IMR-90 (cell line): Measurements from ENCODE around the gene FAM89B. TPM values are rescaled to one million over a fixed set of nuclear protein-coding genes. Genes with fewer than 3 reads are reported as not detected.
A peak's percentile ranks its signal among the peaks of the same experiment; 100 is the strongest.

Experiments
- ATAC-seq: fragments of 200-7000 bp; cut with Tn5 transposase; 2 replicates; pipeline ENCODE4 v1.9.1; 2020; ENCODE audit warnings: low read depth, mild to moderate bottlenecking, moderate library complexity
- BruUV-seq: library from RNA; stranded (reverse); fragments of 400-500 nt; replicated peaks from 2 replicates; lab custom pipeline; 2021; lab: Mats Ljungman, UMichigan
- CTCF ChIA-PET: fragments of 300-600 bp; formaldehyde crosslinking; extraction: SDS; loops from one replicate; lab custom pipeline; 2021; ENCODE audit warnings: antibody characterized with exemption; lab: Yijun Ruan, JAX
- POLR2A ChIA-PET: fragments of 300-600 bp; sonication (Branson Sonifier 250); formaldehyde crosslinking; loops from one replicate; lab custom pipeline; 2022; ENCODE audit warnings: antibody characterized with exemption; ENCODE audit not compliant: unreplicated experiment; lab: Charles Lee
- DNase-seq: peaks from one replicate; pipeline ENCODE4 v3.0.0; 2013
- H2AFZ ChIP-seq: replicated peaks from 2 replicates; pipeline ENCODE3; 2013; ENCODE audit warnings: low read length, mild to moderate bottlenecking; ENCODE audit not compliant: poor library complexity
- H2AK5ac ChIP-seq: 2 replicates; pipeline ENCODE4 v1.6.1; 2013; ENCODE audit warnings: low read depth, low read length, inconsistent platforms
- H2AK9ac ChIP-seq: replicated peaks from 2 replicates; pipeline ENCODE3; 2013; ENCODE audit warnings: mild to moderate bottlenecking, low read depth, low read length, moderate library complexity; ENCODE audit not compliant: poor library complexity
- H2BK120ac ChIP-seq: 2 replicates; pipeline ENCODE4 v1.6.1; 2013; ENCODE audit warnings: low read depth, low read length, inconsistent platforms
- H2BK15ac ChIP-seq: 3 replicates; pipeline ENCODE4 v1.6.1; 2013; ENCODE audit warnings: low read depth, low read length, inconsistent platforms
- H2BK20ac ChIP-seq: 2 replicates; pipeline ENCODE4 v1.6.1; 2013; ENCODE audit warnings: low read depth, mild to moderate bottlenecking, inconsistent platforms, low read length, moderate library complexity
- H2BK5ac ChIP-seq: 2 replicates; pipeline ENCODE4 v1.6.1; 2013; ENCODE audit warnings: mild to moderate bottlenecking, low read depth, low read length, inconsistent platforms; ENCODE audit not compliant: poor library complexity, severe bottlenecking
- H3K14ac ChIP-seq: replicated peaks from 2 replicates; pipeline ENCODE4 v1.6.1; 2013; ENCODE audit warnings: low read depth, low read length, inconsistent platforms
- H3K18ac ChIP-seq: 2 replicates; pipeline ENCODE4 v1.6.1; 2013; ENCODE audit warnings: low read depth, low read length, control low read depth
- H3K23ac ChIP-seq: 2 replicates; pipeline ENCODE4 v1.6.1; 2013; ENCODE audit warnings: low read depth, low read length, inconsistent platforms
- H3K27ac ChIP-seq: 2 replicates; pipeline ENCODE4 v1.5.1; 2013; ENCODE audit warnings: mild to moderate bottlenecking, control low read depth, low read length; ENCODE audit not compliant: insufficient read depth
- H3K27me3 ChIP-seq: 2 replicates; pipeline ENCODE4 v1.6.1; 2013; ENCODE audit warnings: low read length; ENCODE audit not compliant: control insufficient read depth, insufficient read depth
- H3K36me3 ChIP-seq: 2 replicates; pipeline ENCODE4 v1.6.1; 2013; ENCODE audit warnings: low read length, mixed read lengths; ENCODE audit not compliant: control insufficient read depth, insufficient read depth
- H3K4ac ChIP-seq: 2 replicates; pipeline ENCODE4 v1.6.1; 2013; ENCODE audit warnings: low read depth, low read length, inconsistent platforms
- H3K4me1 ChIP-seq: 2 replicates; pipeline ENCODE4 v1.6.1; 2013; ENCODE audit warnings: low read length, mixed read lengths; ENCODE audit not compliant: control insufficient read depth, insufficient read depth
- H3K4me2 ChIP-seq: 2 replicates; pipeline ENCODE4 v1.6.1; 2013; ENCODE audit warnings: low read depth, mild to moderate bottlenecking, control low read depth, low read length, moderate library complexity
- H3K4me3 ChIP-seq: 2 replicates; pipeline ENCODE4 v1.5.1; 2013; ENCODE audit warnings: low read depth, mild to moderate bottlenecking, control low read depth, low read length, moderate library complexity; ENCODE audit not compliant: insufficient read depth
- H3K56ac ChIP-seq: 2 replicates; pipeline ENCODE4 v1.6.1; 2013; ENCODE audit warnings: low read length, inconsistent platforms; ENCODE audit not compliant: insufficient read depth; ENCODE audit errors: extremely low read depth
- H3K79me1 ChIP-seq, 2 experiments: 2 replicates each; pipeline ENCODE4 v1.6.1; 2013; ENCODE audit warnings: low read length in 2 of 2, inconsistent platforms in 1 of 2, low read depth in 1 of 2
- H3K9ac ChIP-seq: 2 replicates; pipeline ENCODE4 v1.6.1; 2013; ENCODE audit warnings: low read depth, low read length, control low read depth
- H3K9me1 ChIP-seq: 2 replicates; pipeline ENCODE4 v1.6.1; 2013; ENCODE audit warnings: low read length, inconsistent platforms; ENCODE audit not compliant: insufficient read depth
- H3K9me3 ChIP-seq: 2 replicates; pipeline ENCODE4 v1.6.1; 2013; ENCODE audit warnings: low read length; ENCODE audit not compliant: control insufficient read depth, insufficient read depth
- H4K20me1 ChIP-seq: 2 replicates; pipeline ENCODE4 v1.6.1; 2013; ENCODE audit warnings: low read length, inconsistent platforms; ENCODE audit not compliant: insufficient read depth
- H4K5ac ChIP-seq: 2 replicates; pipeline ENCODE4 v1.6.1; 2013; ENCODE audit warnings: mild to moderate bottlenecking, low read depth, low read length, control low read depth
- H4K8ac ChIP-seq, 2 experiments: 2 replicates each; pipeline ENCODE4 v1.6.1; 2013; ENCODE audit warnings: low read depth in 2 of 2, low read length in 2 of 2, control low read depth in 1 of 2, inconsistent platforms in 1 of 2
- H4K91ac ChIP-seq: 2 replicates; pipeline ENCODE4 v1.6.1; 2013; ENCODE audit warnings: low read depth, low read length, inconsistent platforms; ENCODE audit not compliant: insufficient read depth
- BHLHE40 ChIP-seq: fragments of 150-350 bp; IDR thresholded peaks from 2 replicates; pipeline ENCODE4 v1.6.1; 2016; ENCODE audit warnings: mild to moderate bottlenecking, low read depth, low read length
- CEBPB ChIP-seq: IDR thresholded peaks from 2 replicates; pipeline ENCODE4 v1.6.1; 2012; ENCODE audit warnings: low read depth, low read length, improper control_type of control experiment
- MXI1 ChIP-seq: IDR thresholded peaks from 2 replicates; pipeline ENCODE4 v1.6.1; 2012; ENCODE audit warnings: low read depth, mild to moderate bottlenecking, low read length, moderate library complexity, borderline replicate concordance
- WGBS, 2 experiments: methylation state at CpG; one replicate each; pipeline versions ENCODE4 v1.1.5 to v1.1.7; 2013; ENCODE audit warnings: missing lambda C conversion rate in 2 of 2; ENCODE audit not compliant: insufficient read length in 1 of 2; ENCODE audit errors: extremely low coverage in 2 of 2; 5-methylcytosine and 5-hydroxymethylcytosine counted together
- dilution Hi-C: fragments of 300-500 bp; cut with HindIII; formaldehyde crosslinking; loops from one replicate; pipeline ENCODE4 v1.14.3; 2018; ENCODE audit warnings: low sequenced_read_pairs; ENCODE audit not compliant: unreplicated experiment
- in situ Hi-C: fragments of 300-500 bp; cut with MboI; formaldehyde crosslinking; loops from 3 replicates; pipeline ENCODE4 v1.14.3; 2019; ENCODE audit warnings: low sequenced_read_pairs, inconsistent platforms, mixed read lengths
- intact Hi-C: fragments of 100-400 bp; cut with micrococcal nuclease; formaldehyde crosslinking; loops from 2 replicates; pipeline ENCODE4 v1.10.0; 2022
- polyA plus RNA-seq, 3 experiments: library from polyadenylated mRNA; depleted of rRNA; stranded (reverse); fragments of >200 nt; gene quantifications; 2 replicates each; pipeline ENCODE4 v1.2.3, GENCODE V29; 2012; ENCODE audit warnings: low replicate concordance in 1 of 3
- total RNA-seq: library from RNA; depleted of rRNA; stranded (reverse); fragments of >200 nt; gene quantifications from 2 replicates; pipeline ENCODE4 v1.2.3, GENCODE V29; 2012

The FAM89B gene
- total and polyA plus RNA-seq, 2 of the 4 experiments (the other 2 are of a cell fraction), result 12.0 to 65.5 TPM

DNA sequence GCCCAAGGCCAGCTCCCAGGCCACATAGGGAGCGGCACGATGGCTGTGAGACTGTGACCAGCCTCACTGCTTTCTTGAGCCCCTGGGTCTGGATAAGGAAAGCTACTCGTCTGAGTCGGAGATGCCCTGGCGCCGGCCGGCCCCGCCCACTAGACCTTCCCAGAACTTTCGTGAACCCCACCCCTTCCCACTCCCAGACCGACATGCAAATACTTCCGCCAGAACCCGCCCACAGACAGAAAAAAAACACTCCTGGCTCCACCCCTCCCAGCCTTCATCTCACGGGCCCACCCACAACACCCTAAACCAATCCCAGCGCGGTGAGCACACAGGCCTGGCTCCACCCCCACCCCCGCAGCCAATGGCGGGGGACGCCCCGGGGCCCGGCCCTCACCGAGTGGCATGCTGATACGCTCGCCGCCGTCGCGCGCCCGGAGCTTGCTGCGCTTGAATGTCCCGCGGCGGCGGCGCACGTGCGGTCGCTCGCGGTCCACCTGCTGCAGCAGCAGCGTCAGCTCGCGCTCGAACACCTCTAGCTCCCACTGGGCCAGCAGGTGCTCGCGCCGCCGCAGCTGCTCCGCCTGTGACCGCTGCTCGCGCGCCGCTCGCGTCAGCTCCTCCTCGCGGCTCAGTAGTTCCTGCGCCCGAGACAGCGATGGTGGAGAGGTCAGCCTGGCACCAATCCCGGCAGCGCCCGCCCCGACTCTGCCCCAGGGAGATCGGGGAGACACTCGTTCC lies 34.7 kb downstream of the FAM89B start:
- Histone ChIP-seq H3K4ac (no peak overlapping the region), H2BK20ac (no peak overlapping the region), H3K27me3 (no peaks in the 10 kb centered on the region), H2AK9ac (peak overlapping the region; percentile 73), H3K79me1 (peaks cover 13 to 58% of the 10 kb centered on the region in 2 experiments), H4K91ac (no peak overlapping the region), H3K36me3 (peaks cover 41% of the 10 kb centered on the region), H2AFZ (peak overlapping the region; percentile 61), H3K4me2 (peak overlapping the region; percentile 74), H3K14ac (no peak overlapping the region), H3K4me3 (peak overlapping the region; percentile 20; the same call in 1 of the 2 replicates), H3K23ac (no peak overlapping the region), H2AK5ac (peak overlapping the region; percentile 33; the same call in 1 of the 2 replicates), H2BK5ac (no peak overlapping the region), H4K20me1 (peaks cover 39% of the 10 kb centered on the region), H4K5ac (no peak overlapping the region), H4K8ac (no peak overlapping the region; a peak in 1 of 4 replicates), H3K27ac (no peak overlapping the region), H3K4me1 (peaks cover 9% of the 10 kb centered on the region), H3K9me3 (no peaks in the 10 kb centered on the region), H2BK120ac (no peak overlapping the region), H3K18ac (no peak overlapping the region), H3K56ac (no peak overlapping the region), H3K9ac (no peak overlapping the region), H3K9me1 (0 out of 2 replicates have a peak, but pooled peaks cover 5% of the 10 kb centered on the region), H2BK15ac (no peak overlapping the region)
- dilution Hi-C loops (no loop called here), in situ Hi-C loops (no loop called here), intact Hi-C loops (loop anchor here (5.0 kb wide), 1 partner anchor 35 kb away; the partner anchor contains the start of genes FAM89B and ZNRD2)
- TF ChIP-seq CEBPB, result no peak
- peak; percentile 93 for TF ChIP-seq BHLHE40
- peak; percentile 99 for TF ChIP-seq MXI1
- ATAC-seq (peak; percentile 100), DNase-seq (peak; percentile 93)
- ChIA-PET CTCF (interaction anchor here (1.0 kb wide), 1 partner anchor 13 kb away, joined by 3 read pairs; no protein-coding TSS in a partner anchor), POLR2A (interaction anchor here (0.5 to 0.7 kb wide), 3 partner anchors 15 to 290 kb away, joined by 3 to 10 read pairs (median 8); no protein-coding TSS in a partner anchor)
- BruUV-seq, result no TSS peak
- 8% methylated on average over 48 of the region's 67 CpGs; no CpG with 5 or more reads in 1 of the 2 experiments for WGBS, 2 experiments
